Measurements from ENCODE around the gene PDGFC.

PDGFC gene

DNA sequence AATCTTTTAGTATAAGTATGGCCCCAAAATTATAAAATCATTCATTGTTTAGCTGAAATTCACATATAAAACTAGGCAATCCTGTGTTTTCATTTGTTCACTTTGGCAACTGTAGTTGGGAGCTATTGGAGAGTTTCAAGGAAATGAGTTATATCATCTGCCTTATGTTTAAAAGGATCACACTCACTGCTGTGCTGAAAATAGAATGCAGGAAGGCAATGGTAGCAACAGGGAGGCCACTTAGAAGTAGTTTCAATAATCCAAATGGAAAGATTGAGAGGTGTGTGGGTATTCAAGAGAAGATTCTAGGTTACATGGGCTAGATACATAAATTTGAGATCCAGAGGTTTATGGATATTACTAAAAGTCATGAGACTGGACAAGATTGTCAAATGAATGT is 184.9 kb downstream of the PDGFC start:
- TF ChIP-seq EZH2 (IDR thresholded peaks at IDR 0.05; ENCODE audit: borderline replicate concordance, low read length) (no peak), CTCF (IDR thresholded peaks at IDR 0.05; ENCODE audit: low read length) (no peak)
- H3K9me2 ChIP-seq (ENCODE audit: low read depth, low read length) = no peaks in the 10 kb centered on the region
- H3K36me3 ChIP-seq (ENCODE audit: insufficient read depth, low read length) = no peaks in the 10 kb centered on the region

DNA sequence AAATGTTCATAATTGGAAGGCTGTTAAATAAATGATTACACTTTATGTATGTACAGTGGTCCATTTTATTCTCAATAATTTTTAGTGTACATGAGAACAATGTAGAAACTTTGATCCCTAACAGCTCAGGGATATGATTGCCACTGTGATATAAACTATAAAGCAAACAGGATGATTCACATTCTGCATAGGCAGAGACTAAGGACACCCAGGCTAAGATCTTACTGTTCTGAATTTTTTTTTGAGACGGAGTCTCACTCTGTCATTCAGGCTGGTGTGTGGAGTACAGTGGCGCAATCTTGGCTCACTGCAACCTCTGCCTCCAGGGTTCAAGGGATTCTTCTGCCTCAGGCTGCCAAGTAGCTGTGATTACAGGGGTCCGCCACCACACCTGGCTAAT is 186.6 kb downstream of the PDGFC start:
- H3K9ac ChIP-seq (ENCODE audit: low read length) = no peak overlapping the region
- H3K36me3 ChIP-seq (ENCODE audit: insufficient read depth, low read length) = no peaks in the 10 kb centered on the region
- no peak overlapping the region for H3K4me2 ChIP-seq (ENCODE audit: low read length)
- H3K27ac ChIP-seq (ENCODE audit: low read depth, low read length, poor library complexity, severe bottlenecking) = no peak overlapping the region
- H3K9me2 ChIP-seq (ENCODE audit: low read depth, low read length) = no peaks in the 10 kb centered on the region
- no peaks in the 10 kb centered on the region for H3K27me3 ChIP-seq (ENCODE audit: insufficient read depth, low read length)
- TF ChIP-seq CTCF (IDR thresholded peaks at IDR 0.05; ENCODE audit: low read length) (no peak), EZH2 (IDR thresholded peaks at IDR 0.05; ENCODE audit: borderline replicate concordance, low read length) (no peak)
- H2AFZ ChIP-seq (ENCODE audit: low read length) = no peak overlapping the region
- H3K9me3 ChIP-seq (ENCODE audit: low read length) = no peaks in the 10 kb centered on the region
- no peaks in the 10 kb centered on the region for H4K20me1 ChIP-seq (ENCODE audit: insufficient read depth, low read length)
- no peaks in the 10 kb centered on the region for H3F3A ChIP-seq (ENCODE audit: insufficient read depth, low read length)
- no peak overlapping the region for H3K4me3 ChIP-seq (ENCODE audit: low read depth, low read length, poor library complexity, severe bottlenecking)
- no peaks in the 10 kb centered on the region for H3K79me2 ChIP-seq (ENCODE audit: insufficient read depth, low read length)
- H3K4me1 ChIP-seq (ENCODE audit: insufficient read depth, low read length, severe bottlenecking) = no peaks in the 10 kb centered on the region

More for the DNA sequence above, 184.9 kb downstream of the PDGFC start:
- Histone ChIP-seq H3K79me2 (ENCODE audit: insufficient read depth, low read length) (no peaks in the 10 kb centered on the region), H3K4me2 (ENCODE audit: low read length) (no peak overlapping the region), H4K20me1 (ENCODE audit: insufficient read depth, low read length) (no peaks in the 10 kb centered on the region), H3K4me3 (ENCODE audit: low read depth, low read length, poor library complexity, severe bottlenecking) (no peak overlapping the region), H3K9ac (ENCODE audit: low read length) (no peak overlapping the region), H3F3A (ENCODE audit: insufficient read depth, low read length) (no peaks in the 10 kb centered on the region), H2AFZ (ENCODE audit: low read length) (no peak overlapping the region), H3K9me3 (ENCODE audit: low read length) (no peaks in the 10 kb centered on the region), H3K27me3 (ENCODE audit: insufficient read depth, low read length) (no peaks in the 10 kb centered on the region), H3K4me1 (ENCODE audit: insufficient read depth, low read length, severe bottlenecking) (no peaks in the 10 kb centered on the region), H3K27ac (ENCODE audit: low read depth, low read length, poor library complexity, severe bottlenecking) (no peak overlapping the region)

DNA sequence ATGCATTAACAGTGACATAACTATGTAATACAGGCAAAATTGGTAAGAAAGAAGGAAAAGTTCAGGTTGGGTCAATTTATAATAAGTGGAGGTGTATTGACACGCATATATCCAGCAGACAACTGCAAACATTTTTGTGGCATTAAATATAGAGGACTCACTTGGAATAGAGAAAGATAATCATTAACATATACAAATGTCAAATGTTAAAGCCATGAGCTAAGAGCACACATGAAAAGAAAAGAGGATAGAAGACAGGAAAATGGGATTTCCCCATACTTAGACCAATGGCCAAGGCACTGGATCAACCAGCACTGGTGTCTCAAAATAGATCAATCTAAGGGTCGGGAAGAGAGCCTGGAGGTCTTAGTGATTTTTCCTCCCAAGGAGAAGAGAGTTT is 187.6 kb downstream of the PDGFC start:
- Histone ChIP-seq H3K9ac (ENCODE audit: low read length) (no peak overlapping the region), H3K9me2 (ENCODE audit: low read depth, low read length) (no peaks in the 10 kb centered on the region), H3K4me1 (ENCODE audit: insufficient read depth, low read length, severe bottlenecking) (no peaks in the 10 kb centered on the region), H3K4me2 (ENCODE audit: low read length) (no peak overlapping the region), H3K36me3 (ENCODE audit: insufficient read depth, low read length) (no peaks in the 10 kb centered on the region), H2AFZ (ENCODE audit: low read length) (no peak overlapping the region), H3K4me3 (ENCODE audit: low read depth, low read length, poor library complexity, severe bottlenecking) (no peak overlapping the region), H3K27me3 (ENCODE audit: insufficient read depth, low read length) (no peaks in the 10 kb centered on the region), H3K27ac (ENCODE audit: low read depth, low read length, poor library complexity, severe bottlenecking) (no peak overlapping the region), H3F3A (ENCODE audit: insufficient read depth, low read length) (no peaks in the 10 kb centered on the region), H4K20me1 (ENCODE audit: insufficient read depth, low read length) (no peaks in the 10 kb centered on the region), H3K9me3 (ENCODE audit: low read length) (no peaks in the 10 kb centered on the region), H3K79me2 (ENCODE audit: insufficient read depth, low read length) (no peaks in the 10 kb centered on the region)
- TF ChIP-seq EZH2 (IDR thresholded peaks at IDR 0.05; ENCODE audit: borderline replicate concordance, low read length) (no peak), CTCF (IDR thresholded peaks at IDR 0.05; ENCODE audit: low read length) (no peak)

Data from OCI-LY1 (cell line).